Activated gamma-delta T cell treated with anti-CD3 and anti-CD28 coated beads, Interleukin-2, amount 50 U/mL, for 16 hours (primary cell): Measurements from ENCODE around the gene MRPL28.
"Not testable (repeated sequence)": the region's sequence is repeated elsewhere in the genome, so short reads cannot be mapped to it uniquely, and the experiment has no call there.

Experiments used
- DNase-seq: peaks from one replicate; pipeline ENCODE4 v3.0.0-alpha.2; 2020; ENCODE audit warnings: low read depth

MRPL28 gene

DNA sequence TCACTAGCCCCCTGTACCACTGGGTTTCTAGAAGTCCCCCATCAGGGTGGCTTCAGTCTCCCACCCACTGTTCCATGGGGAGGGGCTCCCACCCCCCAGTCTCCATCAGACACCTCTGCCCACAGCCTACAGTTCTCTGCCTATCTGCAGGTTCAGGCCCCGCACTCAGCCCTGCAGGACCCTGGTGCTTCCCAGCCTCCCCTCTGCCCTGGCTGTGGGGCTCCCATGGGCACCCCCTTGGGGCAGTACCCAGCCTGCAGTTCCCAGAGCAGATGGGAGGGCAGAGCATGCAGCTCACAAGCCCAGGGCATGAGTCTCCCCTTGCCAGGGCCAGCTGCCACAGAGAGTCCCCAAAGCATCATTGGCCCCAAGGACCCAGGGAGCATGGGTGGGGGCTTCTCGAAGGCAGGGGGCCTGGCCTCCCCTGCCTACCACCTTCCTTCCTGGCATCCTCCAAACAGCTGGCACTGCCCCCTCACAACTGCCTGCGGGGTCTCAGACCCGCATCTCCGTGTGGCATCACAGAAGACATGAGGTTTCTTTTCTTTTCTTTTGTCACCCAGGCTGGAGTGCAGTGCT is 2.8 kb upstream of the MRPL28 start:
- DNase-seq, result no peak

GRCh38 chr16:372302-372983 is 2.1 kb upstream of the MRPL28 start:
- DNase-seq, result no peak

DNA sequence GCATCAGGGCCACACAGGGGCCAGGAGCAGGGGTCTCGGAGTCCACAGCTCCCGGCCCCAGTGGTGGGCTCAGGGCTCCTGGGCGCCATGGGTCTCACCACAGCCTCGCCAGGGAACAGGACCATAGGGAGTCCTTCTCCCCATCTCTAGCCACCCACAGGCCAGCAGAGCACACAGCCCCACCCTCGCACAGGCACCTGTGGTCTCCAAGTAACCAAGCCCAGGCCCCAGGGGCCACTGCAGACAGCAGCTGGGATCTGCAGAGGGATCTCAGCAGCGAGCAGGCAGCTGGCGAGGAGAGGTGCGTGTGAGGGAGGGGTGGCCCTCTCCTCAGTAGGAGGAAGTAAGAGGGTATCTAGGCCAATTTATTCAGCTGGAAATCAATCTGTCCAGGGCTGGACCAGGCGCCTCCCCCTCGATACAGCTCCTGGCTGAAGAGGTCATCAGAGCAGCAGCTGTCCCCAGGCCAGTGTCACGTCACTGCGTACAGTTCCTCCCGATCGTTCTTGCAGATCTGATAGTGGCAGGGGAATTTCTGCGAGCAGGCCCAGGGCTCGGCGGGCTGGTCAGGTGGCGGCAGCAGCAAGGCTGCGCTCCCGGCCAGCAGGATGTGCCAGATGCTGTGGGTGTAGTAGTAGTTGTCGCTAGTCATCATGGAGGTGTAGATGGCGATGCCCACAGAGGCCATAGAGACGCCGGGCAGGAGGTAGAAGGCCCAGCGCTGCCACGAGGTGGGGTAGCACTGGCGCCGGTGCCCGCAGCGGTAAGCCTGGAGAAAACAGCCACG is 1.4 kb upstream of the MRPL28 start:
- no peak for DNase-seq

DNA sequence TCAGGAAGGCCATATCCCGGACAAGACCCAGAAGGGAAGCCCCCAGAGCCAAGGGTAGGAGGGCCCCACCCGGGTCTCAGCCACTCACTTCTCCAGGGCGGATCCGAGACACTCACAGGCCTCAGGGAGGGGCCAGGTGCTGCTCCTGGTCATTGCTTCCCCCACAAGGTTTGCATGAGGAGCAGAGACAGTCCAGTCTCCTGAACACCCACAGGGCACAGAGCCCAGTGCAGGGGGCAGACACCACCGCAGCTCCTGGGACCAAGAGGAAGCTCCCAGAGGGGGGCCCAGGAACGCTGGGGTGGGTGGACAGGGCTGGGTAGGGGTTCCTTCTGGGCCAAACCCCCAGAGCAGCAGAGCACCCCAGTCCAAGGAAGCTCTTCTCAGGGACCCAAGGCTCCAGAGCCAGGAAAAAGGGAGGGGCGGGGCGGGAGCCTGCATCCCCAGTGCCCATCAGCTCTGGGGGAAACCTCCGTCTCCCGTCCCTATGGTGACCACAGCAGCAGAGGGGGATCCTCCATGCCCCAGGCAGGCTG is 709 bp upstream of the MRPL28 start:
- no peak for DNase-seq

- DNase-seq, result no peak
These were observed 387 bp downstream of the MRPL28 start for GRCh38 chr16:369866-370436.

GRCh38 chr16:369275-369865 is 968 bp downstream of the MRPL28 start:
- DNase-seq, result no peak

- DNase-seq, result no peak
These were observed 1.8 kb downstream of the MRPL28 start for GRCh38 chr16:368388-369158.

DNA sequence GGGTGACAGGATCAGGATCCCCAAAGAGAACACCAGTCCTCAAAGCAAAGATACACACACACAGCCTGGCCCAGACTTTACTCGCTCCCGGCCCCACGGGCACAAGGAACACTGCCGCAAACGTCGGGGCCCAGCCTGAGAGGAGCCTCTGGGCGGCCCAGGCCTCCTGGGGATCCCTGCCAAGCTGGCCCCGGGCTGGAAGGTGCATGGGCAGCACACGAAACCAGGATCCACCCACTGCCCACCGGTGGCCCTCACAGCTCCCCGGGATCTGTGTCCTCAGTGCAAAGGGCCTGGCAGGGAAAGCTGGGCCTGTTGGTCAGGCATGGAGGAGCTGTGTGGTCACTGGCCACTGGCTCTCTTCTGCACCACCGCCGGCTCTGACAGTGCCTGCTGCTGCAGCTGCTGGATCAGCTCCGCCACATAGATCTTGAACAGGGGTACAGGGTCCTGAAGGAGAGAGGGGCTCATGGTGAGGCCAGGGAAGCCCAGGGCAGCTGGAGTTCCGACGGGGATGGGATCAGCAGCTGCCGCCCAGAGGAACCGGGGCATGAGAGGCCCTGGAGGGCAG is 2.9 kb downstream of the MRPL28 start:
- DNase-seq, result no peak

DNA sequence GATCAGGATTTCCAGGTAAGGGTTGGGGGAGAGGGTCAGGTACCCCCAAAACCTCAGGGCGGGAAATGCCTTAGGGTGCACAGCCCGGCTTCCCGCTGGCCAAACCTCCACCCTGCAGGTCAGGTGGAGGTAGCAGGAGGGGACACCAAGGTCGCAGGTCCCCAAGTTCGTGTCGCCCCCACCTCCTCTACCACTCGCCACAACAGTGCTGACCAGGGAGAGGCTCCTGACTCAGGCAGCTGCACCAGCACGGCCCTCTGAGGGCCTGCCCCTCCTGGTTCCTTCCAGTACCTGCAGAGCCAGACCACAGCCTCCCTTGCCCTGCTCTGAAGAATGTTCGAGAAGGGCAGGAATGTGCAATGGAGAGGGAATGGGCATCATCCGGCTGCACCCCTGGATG is 3.9 kb downstream of the MRPL28 start:
- no peak for DNase-seq

DNA sequence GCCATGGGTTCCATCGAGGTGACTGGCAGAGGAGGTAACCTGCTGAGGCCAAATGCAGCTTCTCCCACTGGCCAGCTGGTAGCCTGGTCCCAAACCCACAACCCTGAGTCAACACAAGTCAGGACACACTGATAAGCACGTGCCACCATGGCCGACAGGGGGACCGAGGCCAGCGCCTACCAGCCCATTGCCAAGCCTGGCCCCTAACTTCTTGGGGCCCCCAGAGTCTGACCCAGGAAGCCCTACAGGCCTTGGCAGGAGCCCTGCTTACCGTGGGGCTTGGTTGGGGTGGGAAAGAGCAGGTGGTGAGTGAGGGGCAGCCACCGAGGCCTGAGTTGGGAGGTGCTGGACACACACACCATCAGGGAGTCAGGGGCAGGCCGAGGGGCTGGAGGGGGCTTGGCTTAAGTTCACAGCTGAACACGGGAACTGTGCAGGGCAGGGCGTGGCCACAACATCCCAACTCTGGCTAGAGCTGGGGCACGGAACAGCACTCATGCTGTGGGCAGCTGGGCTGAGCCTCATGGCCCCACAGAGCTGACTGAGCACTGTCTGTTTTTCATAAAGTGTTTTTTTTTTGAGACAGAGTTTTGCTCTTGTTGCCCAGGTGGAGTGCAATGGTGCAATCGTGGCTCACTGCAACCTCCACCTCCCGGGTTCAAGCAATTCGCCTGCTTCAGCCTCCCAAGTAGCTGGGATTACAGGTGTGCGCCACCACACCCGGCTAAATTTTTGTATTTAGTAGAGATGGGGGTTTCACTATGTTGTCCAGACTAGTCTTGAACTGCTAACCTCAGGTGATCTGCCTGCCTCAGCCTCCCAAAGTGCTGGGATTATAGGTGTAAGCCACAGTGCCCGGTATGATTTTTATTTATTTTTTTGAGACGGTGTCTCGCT is 5.5 kb downstream of the MRPL28 start:
- DNase-seq, result no peak

DNA sequence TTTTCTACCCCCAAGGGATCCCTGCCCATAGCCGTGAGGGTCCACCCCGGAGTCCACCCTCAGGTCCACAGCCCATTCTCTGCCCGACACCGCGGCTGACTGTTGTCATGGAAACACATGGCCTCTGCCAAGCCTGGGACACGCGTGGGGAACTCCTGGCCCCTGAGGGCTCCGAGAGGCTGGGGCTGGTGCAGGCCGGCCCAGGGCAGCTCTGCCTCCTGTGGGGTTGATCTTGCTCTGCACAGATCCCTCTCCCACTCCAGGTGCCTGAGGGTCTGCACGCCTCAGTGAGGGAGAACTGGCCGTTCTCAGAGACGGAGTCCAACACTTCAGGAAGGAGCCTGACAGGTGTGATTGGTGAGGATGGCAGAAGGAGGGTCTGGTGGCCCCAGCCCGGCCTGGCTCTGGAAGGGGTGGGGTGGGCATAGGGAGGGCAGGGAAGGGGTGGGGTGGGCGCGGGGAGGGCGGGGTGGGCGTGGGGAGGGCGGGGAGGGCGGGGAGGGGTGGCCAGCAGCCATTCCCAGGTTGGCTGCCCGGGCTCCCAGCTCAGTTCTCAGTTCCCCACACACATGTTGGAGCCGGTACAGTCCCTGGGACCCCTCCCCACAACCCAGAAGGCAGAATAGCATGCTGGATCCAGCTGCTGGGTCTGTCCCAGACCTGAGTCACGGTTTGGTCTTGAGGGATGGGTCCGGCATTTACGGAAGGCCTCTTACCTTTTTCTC is 6.4 kb downstream of the MRPL28 start:
- no peak for DNase-seq

GRCh38 chr16:363110-363765 is 7.1 kb downstream of the MRPL28 start:
- no peak for DNase-seq

GRCh38 chr16:362702-362999 is 7.7 kb downstream of the MRPL28 start:
- DNase-seq, result not testable (repeated sequence)

GRCh38 chr16:361872-362701 is 8.3 kb downstream of the MRPL28 start:
- peak; percentile 58 for DNase-seq

DNA sequence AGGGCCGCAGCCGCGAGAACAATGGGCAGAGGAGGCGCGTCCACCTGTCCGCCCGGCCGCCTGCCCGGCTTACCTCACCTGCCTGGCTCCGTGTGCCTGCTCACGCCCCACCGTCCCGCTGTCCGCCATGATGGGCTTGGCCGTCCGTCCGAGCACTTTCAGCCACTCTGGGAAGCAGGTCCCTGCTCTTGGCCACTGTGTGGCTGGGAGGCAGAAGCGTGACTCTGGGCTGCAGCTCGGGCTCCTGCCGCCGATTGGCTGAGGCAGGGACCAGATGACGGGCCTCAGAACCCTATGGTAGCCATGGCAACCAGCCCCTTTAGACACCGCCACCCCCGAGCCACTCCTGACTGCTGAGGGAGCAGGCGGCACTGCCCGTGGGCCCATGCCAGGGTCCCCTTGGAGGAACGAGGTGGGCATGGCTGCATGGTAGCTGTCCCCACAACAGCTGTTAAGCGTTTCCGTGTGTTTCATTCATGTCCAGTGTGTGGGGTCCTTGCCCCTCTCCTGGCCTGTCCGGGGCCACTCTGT is 8.9 kb downstream of the MRPL28 start:
- DNase-seq, result no peak

GRCh38 chr16:360698-361336 is 9.5 kb downstream of the MRPL28 start:
- no peak for DNase-seq
